HG03095 (cell line): ENCODE results near the gene KIF18B.

Experiments used
- ATAC-seq: cut with Tn5 transposase; IDR thresholded peaks from one replicate; pipeline ENCODE4 v1.9.1; 2021; ENCODE audit warnings: moderate library complexity; ENCODE audit not compliant: unreplicated experiment

The KIF18B gene

DNA sequence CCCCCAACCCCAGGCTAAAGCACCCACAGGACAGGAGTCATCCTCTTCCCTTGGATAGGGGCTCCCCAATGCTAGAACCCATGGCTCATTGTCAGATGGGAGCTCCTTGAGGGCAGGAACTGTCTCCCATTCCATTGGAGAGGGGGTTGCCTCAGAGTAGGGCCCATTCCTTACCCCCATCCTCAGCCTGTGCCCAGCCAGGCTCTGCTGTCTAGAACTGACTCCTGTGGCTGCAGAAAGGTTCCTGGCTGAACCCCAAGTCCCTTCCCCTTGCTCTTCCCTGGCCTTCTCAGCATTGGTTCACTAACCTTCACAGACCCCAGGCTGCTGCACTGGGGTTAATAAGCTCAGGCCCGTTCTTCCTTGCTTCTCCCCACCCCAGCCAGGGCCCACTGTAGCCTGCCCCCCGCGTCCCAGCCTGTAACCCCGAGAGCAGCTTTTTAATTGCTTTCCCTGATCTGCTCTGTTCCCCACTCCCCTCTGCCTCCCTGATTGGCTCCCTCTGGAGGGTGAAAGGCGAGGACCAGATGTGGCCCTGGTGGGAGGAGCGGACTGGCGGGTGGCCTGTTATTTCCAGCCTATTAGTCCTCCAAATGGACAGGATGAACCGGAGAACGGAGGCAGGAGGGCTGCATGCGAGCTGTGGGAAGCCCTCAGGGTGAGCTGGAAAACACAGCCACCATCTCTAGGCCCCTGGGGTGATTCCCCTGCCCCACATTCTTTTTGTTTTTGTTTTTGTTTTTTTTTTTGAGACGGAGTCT is 26.3 kb downstream of the KIF18B start:
- ATAC-seq: no peak

DNA sequence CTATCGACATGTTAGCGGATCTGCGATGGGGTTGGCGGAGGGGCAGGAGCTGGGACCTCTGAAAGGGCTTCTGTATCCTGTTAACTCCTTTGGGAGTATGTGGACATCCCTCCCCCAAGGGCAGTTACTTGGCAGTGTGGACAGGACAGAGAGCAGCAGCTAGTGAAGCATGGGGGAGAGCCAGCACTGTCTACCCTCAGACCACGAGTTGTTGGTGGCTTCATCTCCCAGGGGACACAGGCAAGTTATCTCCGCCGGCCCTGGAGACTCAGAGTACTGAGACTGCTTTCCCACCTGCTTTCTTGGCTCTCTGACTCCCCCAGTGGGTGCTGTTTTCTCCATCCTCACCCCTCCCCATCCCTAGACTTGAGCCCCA is 27.0 kb downstream of the KIF18B start:
- ATAC-seq: no peak

DNA sequence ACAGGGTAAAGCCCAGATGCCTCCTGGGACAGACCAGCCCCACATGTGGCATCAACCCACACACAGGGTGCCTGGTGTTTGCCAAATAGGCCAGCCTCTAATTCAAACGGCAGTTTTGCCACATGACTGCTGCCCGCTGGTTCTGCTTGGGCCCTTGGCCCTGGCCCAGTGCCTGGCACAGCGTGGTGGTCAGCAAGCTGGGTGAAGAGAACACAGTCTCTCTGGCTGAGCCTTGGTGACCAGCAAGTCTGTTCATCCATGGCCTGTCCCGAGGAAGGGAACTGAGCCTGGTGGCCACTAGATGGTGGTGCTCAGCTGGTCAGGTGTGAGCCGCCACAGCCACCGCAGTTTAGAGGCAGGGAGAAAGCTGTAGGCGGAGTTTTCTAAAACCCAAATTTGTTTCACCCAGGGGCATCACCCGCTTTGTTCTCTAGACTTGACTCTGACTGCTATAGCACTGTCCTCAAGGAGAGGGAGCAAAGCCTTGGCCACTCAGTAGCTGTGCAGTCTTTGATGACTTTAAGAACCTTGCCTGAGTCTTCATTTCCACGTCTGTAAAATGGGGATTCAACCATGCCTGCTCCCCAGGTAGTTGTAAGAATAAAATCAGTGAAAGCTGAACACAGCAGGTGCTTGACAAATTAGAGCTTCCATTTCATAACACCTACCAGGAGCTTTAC is 27.5 kb downstream of the KIF18B start:
- ATAC-seq: peak; percentile 71

DNA sequence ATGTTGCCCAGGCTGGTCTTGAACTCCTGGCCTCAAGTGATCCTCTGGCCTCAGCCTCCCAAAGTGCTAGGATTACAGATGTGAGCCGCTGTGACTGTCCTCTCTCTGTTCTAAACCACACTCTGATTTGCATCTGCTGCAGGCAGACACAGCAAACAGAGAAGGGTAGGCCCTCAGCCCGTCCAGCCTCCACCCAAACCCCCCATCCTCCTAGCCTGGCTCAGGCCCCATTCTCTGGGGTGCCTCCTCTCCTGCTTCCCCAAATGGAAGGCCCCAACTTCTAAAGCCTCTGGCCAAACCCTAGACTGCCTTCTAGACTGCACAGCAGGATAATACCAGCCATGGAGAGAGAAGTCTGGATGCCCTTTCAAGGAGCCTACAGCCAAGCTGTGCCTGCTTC is 28.2 kb downstream of the KIF18B start:
- no peak for ATAC-seq

DNA sequence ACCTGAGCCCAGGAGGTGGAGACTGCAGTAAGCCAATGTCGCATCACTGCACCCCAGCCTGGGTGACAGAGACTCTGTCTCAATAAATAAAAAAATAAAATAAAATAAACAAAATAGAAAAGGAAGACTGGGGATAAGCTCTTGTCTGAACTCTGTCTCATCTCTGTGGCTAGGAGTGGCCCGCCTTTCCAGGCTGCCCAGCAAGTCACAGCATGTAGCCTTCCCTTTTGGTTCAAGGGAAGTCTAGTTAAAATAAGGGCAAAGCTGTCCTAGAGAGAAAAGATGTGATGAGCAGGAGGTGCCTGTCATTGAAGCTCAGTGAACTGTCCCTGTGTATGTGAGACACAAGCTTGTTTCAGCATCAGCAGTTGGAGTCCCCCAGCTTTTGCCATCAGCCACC is 29.6 kb downstream of the KIF18B start:
- no peak for ATAC-seq

DNA sequence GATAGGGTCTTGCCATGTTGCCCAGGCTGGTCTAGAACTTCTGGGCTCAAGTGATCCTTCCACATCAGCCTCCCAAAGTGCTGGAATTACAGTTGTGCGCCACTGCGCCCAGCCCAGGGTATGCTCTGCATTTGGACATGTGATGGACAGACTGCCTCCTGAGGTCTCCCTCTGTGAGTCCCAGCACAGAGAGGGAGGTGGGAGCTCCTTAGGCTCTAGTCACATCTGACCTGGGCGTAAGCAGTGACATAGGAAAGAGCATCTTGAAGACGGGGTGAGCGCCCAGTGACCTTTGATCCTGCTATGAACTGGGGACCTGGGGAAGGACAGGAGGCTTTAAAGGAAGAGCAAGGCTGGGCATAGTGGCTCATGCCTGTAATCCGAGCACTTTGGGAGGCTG is 30.1 kb downstream of the KIF18B start:
- no peak for ATAC-seq

DNA sequence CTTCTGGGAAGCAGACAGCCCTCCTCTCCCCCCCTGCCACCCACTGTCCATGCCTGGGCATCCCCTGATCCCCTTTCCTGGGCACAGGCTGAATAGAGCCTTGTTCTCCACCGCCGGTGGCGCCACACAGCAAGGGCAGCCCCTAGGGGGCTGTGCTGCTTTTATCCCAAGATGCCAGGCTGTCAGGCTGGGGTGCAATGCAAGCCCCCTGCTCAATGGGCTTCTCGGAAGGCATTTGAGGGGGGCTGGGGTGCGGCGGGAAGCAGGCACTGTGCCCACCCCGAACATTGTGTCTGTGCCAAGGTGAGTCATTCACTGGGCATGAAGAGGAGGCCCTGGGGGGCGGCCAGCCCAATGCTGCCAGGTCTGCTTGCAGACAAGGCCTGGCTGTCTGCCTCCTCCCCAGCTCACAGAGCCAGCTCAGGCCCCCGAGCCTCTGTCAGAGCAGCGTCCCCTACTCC is 30.8 kb downstream of the KIF18B start:
- ATAC-seq: no peak

DNA sequence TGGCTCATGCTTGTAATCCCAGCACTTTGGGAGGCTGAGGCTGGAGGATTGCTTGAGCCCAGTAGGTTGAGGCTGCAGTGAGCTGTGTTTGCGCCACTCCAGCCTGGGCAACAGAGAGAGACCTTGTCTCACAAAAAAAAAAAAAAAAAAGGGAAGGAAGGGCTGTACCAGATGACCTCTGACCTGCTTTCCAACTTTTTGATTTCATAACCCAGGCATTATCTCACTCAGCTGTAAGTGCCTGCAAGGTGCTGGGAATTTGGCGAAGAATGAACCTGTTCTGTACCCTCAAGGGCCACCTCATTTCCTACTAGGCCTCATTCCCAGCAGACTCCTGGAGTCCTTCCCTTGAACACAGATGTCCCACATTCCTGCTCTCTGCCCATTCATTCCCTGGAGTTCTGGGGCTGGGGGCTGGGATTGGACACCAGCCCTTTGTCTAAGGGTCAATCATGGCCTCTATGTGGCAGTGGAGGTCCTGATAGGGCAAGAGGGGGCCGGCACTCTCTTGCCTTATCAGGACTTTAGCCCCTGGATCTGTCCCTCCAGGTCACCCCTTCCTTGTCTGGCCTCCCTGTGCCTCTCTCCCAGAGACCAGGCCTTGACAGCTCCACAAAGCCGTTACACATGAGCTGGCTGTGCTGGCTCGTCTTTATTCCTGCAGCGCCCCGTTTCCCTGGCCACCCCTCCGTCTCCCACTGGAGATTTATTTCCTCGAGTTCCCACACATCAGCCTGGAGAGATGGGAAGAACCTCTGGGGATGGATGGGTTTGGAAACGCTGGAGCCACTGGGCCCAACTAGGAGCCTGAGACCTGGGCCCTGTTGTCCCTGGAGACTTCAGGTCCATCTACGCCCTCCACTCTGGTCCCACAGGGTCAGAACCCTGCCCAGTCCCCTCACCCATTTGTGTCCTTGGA is 31.5 kb downstream of the KIF18B start:
- ATAC-seq: no peak

DNA sequence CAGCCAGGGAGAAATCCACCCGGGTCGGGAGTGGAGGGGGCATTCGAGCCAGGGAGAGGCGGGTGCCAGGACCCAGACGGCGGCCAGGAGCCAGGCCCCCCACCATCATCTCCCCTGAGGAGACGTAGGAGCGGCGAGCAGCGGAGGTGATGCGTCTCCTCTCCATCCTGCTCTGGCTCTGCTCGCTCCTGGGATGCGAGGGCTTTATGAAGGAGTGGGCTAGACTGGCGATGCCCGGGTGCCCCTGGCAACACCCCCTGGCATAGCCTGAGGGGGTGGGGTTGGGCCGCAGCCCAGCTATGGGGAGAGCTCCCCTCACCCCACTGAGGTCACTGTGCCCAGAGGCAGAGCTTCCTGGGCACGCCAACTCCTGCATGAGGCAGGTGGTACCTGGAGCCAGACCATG is 32.2 kb downstream of the KIF18B start, which contains the start of gene GFAP:
Gene GFAP, minus strand, starts transcription at position 180 of the 406 bp plus-strand sequence. Its CDS starts 14 bp downstream, at position 166.
- no peak for ATAC-seq

DNA sequence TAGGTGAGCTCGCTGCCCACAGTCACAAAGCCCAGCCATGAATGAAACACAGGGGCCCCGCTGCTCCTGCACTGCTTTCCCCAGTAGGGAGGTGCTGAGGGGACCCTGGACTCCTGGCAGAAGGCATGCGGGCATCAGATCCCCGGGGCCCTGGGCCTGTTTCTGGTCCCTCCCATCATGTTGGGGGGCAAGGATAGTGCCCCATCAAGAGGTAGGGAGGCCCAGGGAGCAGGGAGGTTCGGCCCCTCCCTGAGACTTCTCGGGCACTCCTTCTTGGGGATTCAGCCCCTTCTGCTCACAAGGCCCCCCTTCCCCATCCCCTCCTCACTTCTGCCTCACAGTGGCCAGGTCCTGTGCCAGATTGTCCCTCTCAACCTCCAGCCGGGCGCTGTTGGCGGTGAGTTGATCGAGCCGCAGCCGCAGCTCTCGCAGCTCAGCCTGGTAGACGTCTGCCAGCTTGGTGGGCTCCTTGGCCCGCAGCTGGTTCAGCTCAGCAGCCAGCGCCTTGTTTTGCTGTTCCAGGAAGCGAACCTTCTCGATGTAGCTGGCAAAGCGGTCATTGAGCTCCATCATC is 32.8 kb downstream of the KIF18B start:
- ATAC-seq: no peak

DNA sequence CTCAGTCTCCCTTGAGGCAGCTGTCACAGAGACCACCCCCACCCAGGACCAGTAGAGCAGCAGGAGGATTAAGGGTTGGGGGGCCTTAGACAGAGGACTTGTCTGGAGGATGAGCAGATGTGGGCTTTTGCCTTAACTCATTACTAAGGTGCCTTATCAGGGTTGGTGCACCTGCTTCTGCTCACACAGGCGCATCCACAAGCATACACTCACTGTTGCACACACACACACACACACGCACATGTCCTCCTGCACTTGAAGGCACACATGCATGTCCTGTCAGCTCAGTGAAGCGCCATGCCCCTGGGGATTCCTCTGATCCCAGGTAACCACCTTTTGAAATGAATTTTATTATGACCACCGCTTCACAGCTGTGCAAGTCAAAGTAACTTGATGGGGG is 33.4 kb downstream of the KIF18B start:
- no peak for ATAC-seq

DNA sequence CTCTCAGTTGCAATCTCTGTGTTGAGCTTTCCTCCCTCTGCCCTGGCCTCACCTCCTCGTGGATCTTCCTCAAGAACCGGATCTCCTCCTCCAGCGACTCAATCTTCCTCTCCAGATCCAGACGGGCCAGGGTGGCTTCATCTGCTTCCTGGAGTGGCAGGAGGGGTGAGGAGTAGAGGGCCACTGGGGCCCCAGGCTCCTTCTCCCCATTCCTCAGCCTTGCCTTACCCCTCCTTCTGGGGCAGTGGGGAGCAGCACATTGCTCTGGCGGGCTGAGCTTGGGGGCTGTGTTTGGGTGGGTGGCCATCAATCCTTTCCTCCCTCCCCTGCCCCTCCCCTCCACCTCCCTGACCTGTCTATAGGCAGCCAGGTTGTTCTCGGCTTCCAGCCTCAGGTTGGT is 33.9 kb downstream of the KIF18B start:
- no peak for ATAC-seq

DNA sequence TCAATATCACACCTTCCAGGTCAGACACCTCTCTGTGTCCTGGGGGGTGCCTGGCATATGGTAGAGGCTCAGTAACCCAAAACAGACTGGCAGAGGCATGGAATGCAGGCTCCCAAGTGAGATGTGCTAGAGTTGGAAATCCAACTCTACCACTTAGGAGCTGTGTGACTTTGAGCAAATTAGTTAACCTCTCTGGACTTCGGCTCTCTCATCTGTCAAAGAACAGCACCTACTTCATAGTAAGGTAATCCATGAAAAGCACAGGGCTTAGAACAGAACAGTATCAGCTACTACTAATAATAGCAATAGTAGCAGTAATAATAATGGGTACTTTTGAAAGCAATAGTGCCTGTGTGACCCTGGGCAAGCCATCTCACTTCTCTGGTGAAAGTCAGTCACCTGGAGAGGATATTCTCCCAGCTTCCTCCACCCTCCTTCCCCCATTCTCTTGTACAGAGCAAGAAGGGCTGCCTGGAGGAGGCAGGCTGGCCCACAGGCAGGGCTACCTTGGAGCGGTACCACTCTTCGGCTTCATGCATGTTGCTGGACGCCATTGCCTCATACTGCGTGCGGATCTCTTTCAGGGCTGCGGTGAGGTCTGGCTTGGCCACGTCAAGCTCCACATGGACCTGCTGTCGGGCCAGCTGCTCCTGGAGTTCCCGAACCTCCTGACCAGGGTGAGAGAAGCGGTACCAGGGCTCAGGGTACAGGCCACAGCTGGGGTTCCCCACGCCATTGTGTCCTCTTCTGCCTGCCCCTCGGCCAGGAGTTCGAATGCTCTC is 34.6 kb downstream of the KIF18B start:
- no peak for ATAC-seq

DNA sequence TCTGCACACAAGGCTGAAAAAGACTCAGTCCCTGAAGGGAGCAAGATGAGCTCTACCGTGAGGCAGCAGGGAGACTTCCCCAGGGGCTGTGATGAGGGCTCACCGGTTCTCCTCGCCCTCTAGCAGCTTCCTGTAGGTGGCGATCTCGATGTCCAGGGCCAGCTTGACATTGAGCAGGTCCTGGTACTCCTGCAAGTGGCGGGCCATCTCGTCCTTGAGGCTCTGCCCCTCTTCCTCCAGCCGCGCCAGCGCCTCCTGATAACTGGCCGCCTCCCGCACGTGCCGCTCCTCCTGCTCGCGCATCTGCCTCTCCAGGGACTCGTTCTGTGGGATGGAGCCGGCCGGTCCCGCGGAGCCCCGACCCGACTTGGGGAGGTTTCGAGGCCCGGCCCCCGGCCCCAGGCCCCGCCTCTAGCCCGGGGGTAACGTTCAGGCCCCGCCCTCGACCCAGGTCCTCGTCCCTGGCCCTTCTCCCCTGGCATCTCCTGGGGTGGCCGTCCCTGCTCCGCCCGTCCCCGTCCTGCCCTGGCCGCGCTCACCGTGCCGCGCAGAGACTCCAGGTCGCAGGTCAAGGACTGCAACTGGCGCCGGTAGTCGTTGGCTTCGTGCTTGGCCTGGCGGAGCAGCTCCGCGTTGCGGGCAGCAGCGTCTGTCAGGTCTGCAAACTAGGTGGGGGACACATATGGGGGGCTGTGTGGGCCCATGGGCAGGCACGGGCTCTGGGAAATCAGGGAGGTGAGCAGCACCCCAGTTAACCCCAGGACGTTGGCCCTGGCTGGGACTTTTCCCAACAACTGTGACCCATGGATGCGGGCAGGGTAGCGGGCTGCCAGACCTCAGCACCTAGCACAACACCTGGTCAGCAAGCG is 36.2 kb downstream of the KIF18B start:
- no peak for ATAC-seq

DNA sequence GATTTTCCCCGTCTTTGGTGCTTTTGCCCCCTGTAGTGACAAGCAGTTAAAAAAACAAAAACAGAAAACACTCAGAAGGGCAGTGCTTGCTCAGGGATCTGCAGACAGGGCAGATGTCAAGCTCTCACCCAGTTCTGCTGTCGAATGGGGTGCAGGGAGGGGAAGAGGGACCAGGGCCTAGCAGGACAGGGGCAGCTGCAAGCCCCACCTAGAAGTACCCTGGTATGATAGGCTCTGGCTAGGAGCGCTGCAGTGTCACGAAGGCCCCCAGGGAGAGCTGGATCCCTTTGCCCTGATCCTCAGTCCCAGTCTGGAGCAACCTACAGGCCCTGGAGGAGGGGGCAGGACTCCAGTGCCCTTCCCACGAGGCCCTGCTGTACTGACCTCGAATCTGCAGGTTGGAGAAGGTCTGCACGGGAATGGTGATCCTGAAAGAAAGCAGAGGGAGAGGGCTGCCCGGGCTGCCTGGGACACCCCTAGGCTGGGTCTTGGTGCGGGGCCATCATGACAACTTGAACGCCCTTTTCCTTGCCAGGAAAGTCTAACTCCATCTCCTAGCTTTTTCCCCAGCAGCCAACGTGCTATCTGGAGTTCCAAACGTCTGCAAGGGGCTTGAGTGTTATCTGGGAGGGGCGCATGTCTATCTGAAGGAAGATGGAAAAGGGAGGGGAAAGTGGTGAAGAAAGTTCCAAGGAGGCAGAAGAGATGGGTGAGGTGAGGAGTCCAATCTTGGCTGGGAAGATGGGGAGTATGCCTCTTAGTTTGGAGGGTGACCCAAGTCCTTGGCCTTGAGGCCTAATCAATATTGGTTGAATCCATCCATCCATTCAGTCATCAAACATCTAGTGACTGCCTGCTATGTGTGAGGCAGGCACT is 37.1 kb downstream of the KIF18B start:
- ATAC-seq: no peak

DNA sequence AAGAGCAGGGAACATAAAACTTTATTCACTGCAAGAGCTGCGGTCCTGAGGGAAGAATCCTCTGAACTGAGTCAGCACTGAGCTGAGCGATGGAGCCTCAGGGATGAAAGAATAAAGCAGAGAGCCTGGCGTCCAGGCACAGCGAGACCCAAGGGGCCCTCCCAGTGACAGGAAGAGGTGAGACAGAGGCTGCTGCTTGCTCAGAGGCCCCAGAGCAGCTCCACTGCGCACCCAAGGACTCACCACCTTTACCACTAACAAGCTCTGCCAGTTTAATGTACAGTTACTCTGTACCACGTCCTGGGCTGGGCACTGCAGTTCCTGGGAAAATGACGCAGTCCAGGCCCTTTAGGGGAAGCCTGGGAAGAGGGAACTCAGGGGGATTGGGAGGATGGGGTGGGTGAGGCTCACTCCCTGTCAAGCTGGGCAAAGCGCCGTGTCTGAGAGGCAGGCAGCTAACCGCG is 37.9 kb downstream of the KIF18B start:
- no peak for ATAC-seq

DNA sequence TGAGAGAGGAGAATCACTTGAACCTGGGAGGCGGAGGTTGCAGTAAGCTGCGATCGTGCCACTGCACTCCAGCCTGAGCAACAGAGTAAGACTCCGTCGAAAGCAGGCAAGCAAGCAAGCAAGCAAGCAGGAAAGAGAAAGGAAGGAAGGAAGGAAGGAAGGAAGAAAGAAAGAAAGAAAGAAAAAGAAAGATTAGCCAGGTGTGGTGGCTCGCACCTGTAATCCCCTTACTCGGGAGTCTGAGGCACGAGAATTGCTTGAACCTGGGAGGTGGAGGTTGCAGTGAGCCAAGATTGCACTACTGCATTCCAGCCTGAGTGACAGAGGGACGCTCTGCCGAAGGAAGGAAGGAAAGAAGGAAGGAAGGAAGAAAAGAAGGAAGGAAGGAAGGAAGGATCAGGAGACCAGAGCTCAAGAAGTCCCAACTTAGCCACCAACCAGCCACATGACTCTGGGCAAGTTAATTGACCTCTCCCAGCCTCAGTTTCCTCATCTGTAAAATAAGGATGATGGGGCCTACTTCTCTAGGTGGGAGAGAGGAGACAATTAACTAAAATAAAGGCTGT is 38.7 kb downstream of the KIF18B start:
- ATAC-seq: no peak
